ENCODE measurements around the gene ZNF385C.

Gene ZNF385C

DNA sequence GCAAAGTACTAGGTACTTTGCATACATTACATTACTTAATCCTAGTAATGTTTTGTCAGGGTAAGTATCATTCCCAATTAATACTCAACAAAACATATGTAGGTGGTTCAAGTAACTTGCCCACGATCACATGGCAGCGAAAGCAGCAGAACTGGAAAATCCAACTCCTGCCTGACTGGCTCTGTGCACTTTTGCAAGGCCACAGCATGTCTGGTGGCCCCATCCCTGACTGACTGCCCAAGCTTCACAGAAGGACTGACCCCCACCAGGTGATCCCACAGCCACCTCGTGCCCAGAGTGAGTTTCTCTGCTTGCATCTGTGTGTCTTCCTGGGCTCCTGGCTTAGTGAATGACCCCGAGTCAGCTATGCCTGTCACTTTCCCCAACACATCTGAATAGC, 120.3 kb downstream of the ZNF385C start:
- no peak for DNase-seq

DNA sequence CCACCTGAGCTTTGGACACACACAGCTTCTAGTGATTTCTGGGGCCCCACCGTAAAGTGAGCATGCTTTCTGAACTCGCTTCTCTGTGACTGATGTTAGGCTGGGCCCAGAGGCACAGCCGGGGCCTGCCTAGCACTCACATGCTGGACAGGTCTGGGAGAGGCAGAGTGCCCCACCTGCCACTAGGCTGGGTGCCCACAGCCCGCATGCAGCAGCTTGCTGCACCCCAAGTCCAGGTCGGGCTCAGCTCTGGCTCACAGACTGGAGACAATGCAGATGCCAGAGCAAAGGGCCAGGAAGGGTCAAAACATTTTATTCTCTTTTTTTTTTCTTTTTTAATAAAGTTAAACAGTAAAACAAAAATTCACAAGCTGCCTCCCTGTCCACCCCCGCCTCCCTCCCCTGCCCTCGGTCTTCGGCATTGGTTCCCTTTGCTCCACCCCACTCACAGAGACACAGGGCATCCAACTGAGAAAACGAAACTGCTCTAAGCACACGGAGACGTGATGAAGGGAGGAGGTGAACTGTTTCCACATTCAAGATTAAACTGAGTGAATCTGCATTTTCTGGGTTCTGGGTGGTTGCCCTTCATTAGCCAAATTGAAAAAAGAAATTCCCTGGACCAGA, 122.0 kb downstream of the ZNF385C start:
- no peak for DNase-seq

Data from GOT3 (cell line).